Measurements from ENCODE around the gene CFAP97D2.
"Not testable (repeated sequence)": the region's sequence is repeated elsewhere in the genome, so short reads cannot be mapped to it uniquely, and the experiment has no call there.

Gene CFAP97D2

GRCh38 chr13:114146173-114146572 is 32.9 kb upstream of the CFAP97D2 start:
- H3K4me3 Mint-ChIP-seq: no peak overlapping the region
- peak overlapping the region; percentile 64 for H3K27ac Mint-ChIP-seq
- H3K4me1 Mint-ChIP-seq: peaks cover 30% of the 10 kb centered on the region
- H3K36me3 Mint-ChIP-seq (ENCODE audit: low read depth): no peaks in the 10 kb centered on the region
- no peaks in the 10 kb centered on the region for H3K9me3 Mint-ChIP-seq
- no peak for TF ChIP-seq CTCF (IDR thresholded peaks at IDR 0.05)
- peaks cover 3% of the 10 kb centered on the region for H3K27me3 Mint-ChIP-seq (ENCODE audit: low read depth, poor library complexity)
- no peak for DNase-seq

- no peak overlapping the region for H3K27ac Mint-ChIP-seq
- no peak for DNase-seq
- H3K4me3 Mint-ChIP-seq: no peak overlapping the region
- peaks cover 3% of the 10 kb centered on the region for H3K27me3 Mint-ChIP-seq (ENCODE audit: low read depth, poor library complexity)
- H3K9me3 Mint-ChIP-seq: no peaks in the 10 kb centered on the region
- TF ChIP-seq CTCF (IDR thresholded peaks at IDR 0.05): peak; percentile 24
- H3K4me1 Mint-ChIP-seq: peaks cover 30% of the 10 kb centered on the region
- no peaks in the 10 kb centered on the region for H3K36me3 Mint-ChIP-seq (ENCODE audit: low read depth)
Observed at GRCh38 chr13:114146629-114147028, 32.4 kb upstream of the CFAP97D2 start.

- DNase-seq: no peak
- Mint-ChIP-seq H3K9me3 (no peaks in the 10 kb centered on the region), H3K4me1 (peaks cover 30% of the 10 kb centered on the region), H3K27ac (peak overlapping the region; percentile 57), H3K36me3 (ENCODE audit: low read depth) (no peaks in the 10 kb centered on the region), H3K27me3 (ENCODE audit: low read depth, poor library complexity) (peaks cover 5% of the 10 kb centered on the region), H3K4me3 (no peak overlapping the region)
- TF ChIP-seq CTCF (IDR thresholded peaks at IDR 0.05): no peak
Observed at GRCh38 chr13:114147803-114148520, 31.1 kb upstream of the CFAP97D2 start.

- Mint-ChIP-seq H3K36me3 (ENCODE audit: low read depth) (no peaks in the 10 kb centered on the region), H3K4me1 (peaks cover 34% of the 10 kb centered on the region), H3K27me3 (ENCODE audit: low read depth, poor library complexity) (peaks cover 5% of the 10 kb centered on the region), H3K27ac (no peak overlapping the region), H3K4me3 (no peak overlapping the region), H3K9me3 (no peaks in the 10 kb centered on the region)
- DNase-seq: no peak
- TF ChIP-seq CTCF (IDR thresholded peaks at IDR 0.05): no peak
Observed at GRCh38 chr13:114148521-114148855, 30.6 kb upstream of the CFAP97D2 start.

- not testable (repeated sequence) for H3K27me3 Mint-ChIP-seq (ENCODE audit: low read depth, poor library complexity); H3K36me3 Mint-ChIP-seq (ENCODE audit: low read depth); H3K4me3 Mint-ChIP-seq; DNase-seq; H3K9me3 Mint-ChIP-seq; H3K27ac Mint-ChIP-seq
- peaks cover 38% of the 10 kb centered on the region for H3K4me1 Mint-ChIP-seq
Observed at GRCh38 chr13:114148886-114149285, 30.2 kb upstream of the CFAP97D2 start.

GRCh38 chr13:114149774-114150740 is 29.0 kb upstream of the CFAP97D2 start:
- DNase-seq: no peak
- Mint-ChIP-seq H3K27me3 (ENCODE audit: low read depth, poor library complexity) (peaks cover 9% of the 10 kb centered on the region), H3K4me1 (peaks cover 34% of the 10 kb centered on the region), H3K27ac (no peak overlapping the region), H3K9me3 (no peaks in the 10 kb centered on the region), H3K36me3 (ENCODE audit: low read depth) (no peaks in the 10 kb centered on the region), H3K4me3 (no peak overlapping the region)
- no peak for TF ChIP-seq CTCF (IDR thresholded peaks at IDR 0.05)

All from nephron progenitor cell (in vitro differentiated cells).